Uterus (tissue), 2 donors: ENCODE results near the gene ACACB.

Experiments used
- POLR2A ChIP-seq, 2 donors: fragments of 450-650 bp; IDR thresholded peaks; one replicate each; pipeline ENCODE4 v1.6.1; 2016; ENCODE audit warnings: antibody characterized with exemption in 2 of 2, mild to moderate bottlenecking in 1 of 2, moderate library complexity in 1 of 2
- TF ChIP-seq, protein P1 (sequence below), 4 experiments: fragments of 200-600 bp in 2 of 4; fragments of 450-650 bp in 2 of 4; sonication (generic) in 2 of 4; IDR thresholded peaks; one replicate each; pipeline ENCODE4 v1.5.1; 2016 to 2019; ENCODE audit warnings: antibody characterized with exemption in 4 of 4, mild to moderate bottlenecking in 2 of 4, moderate library complexity in 1 of 4

DNA sequence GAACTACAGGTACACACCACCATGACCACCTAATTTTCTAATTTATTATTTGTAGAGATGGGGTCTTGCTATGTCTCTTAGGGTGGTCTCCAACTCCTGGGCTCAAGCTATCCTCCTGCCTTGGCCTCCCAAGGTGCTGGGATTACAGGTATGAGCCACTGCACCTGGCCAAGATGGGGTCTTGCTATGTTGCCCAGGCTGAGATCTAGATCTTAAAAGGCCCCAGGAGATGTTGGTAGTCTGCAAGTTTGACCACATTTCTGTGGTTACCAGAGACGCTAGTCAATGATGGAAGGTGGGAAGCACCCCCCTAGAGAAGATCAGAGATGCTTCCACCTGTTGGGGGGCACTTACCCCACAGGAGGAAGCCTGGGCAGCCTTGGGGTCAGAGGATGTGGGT lies 158.0 kb downstream of the ACACB start:
- TF ChIP-seq, protein P1, sequence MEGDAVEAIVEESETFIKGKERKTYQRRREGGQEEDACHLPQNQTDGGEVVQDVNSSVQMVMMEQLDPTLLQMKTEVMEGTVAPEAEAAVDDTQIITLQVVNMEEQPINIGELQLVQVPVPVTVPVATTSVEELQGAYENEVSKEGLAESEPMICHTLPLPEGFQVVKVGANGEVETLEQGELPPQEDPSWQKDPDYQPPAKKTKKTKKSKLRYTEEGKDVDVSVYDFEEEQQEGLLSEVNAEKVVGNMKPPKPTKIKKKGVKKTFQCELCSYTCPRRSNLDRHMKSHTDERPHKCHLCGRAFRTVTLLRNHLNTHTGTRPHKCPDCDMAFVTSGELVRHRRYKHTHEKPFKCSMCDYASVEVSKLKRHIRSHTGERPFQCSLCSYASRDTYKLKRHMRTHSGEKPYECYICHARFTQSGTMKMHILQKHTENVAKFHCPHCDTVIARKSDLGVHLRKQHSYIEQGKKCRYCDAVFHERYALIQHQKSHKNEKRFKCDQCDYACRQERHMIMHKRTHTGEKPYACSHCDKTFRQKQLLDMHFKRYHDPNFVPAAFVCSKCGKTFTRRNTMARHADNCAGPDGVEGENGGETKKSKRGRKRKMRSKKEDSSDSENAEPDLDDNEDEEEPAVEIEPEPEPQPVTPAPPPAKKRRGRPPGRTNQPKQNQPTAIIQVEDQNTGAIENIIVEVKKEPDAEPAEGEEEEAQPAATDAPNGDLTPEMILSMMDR (IDR thresholded peaks at IDR 0.05): no peak
- no peak for TF ChIP-seq POLR2A (IDR thresholded peaks at IDR 0.05)
